HCT116 (cell line): ENCODE results near the gene EFS. TPM values are rescaled to one million over a fixed set of nuclear protein-coding genes. Genes with fewer than 3 reads are reported as not detected.

Experiments
- ATAC-seq: fragments of 200-7000 bp; cut with Tn5 transposase; 2 replicates; pipeline ENCODE4 v1.9.1; 2020; ENCODE audit warnings: mild to moderate bottlenecking, moderate library complexity
- BruUV-seq: library from RNA; stranded (reverse); fragments of 400-500 nt; replicated peaks from 2 replicates; lab custom pipeline; 2021; lab: Mats Ljungman, UMichigan
- CTCF ChIA-PET: fragments of 300-600 bp; sonication (Branson Sonifier 250); formaldehyde crosslinking; loops from one replicate; lab custom pipeline; 2021; ENCODE audit warnings: antibody characterized with exemption; lab: Charles Lee
- POLR2A ChIA-PET: fragments of 300-600, 350-600 bp; sonication (Branson Sonifier 250); formaldehyde crosslinking; loops from one replicate; lab custom pipeline; 2021; ENCODE audit warnings: antibody characterized with exemption; lab: Charles Lee
- RAD21 ChIA-PET, 2 experiments: fragments of 300-600 bp; sonication (Branson Sonifier 250); formaldehyde crosslinking; loops; one replicate each; lab custom pipeline; 2023; ENCODE audit warnings: low total read pairs in 2 of 2; ENCODE audit not compliant: uncharacterized antibody in 2 of 2, unreplicated experiment in 2 of 2, low non-redundant PET in 1 of 2; lab: Charles Lee
- DNase-seq: peaks from one replicate; pipeline ENCODE4 v3.0.0-alpha.2; 2010; ENCODE audit warnings: low read depth, low spot score
- H2AFZ ChIP-seq: fragments of 200-600 bp; shearing (Covaris generic), sonication (generic); 2 replicates; pipeline ENCODE4 v1.6.1; 2017; ENCODE audit warnings: low read depth, mixed run types, mixed read lengths, antibody characterized with exemption, low read length; ENCODE audit not compliant: poor library complexity, severe bottlenecking
- H3K27ac ChIP-seq: 2 replicates; pipeline ENCODE4 v1.5.1; 2012; ENCODE audit warnings: low read depth, low read length
- H3K27me3 ChIP-seq: fragments of 200-600 bp; sonication (generic); 2 replicates; pipeline ENCODE4 v1.6.1; 2016; ENCODE audit warnings: mixed run types, low read length, mixed read lengths; ENCODE audit not compliant: insufficient read depth
- H3K36me3 ChIP-seq, 2 experiments: fragments of 200-500 bp in 1 of 2; fragments of 200-600 bp in 1 of 2; sonication (Bioruptor generic) in 1 of 2; sonication (generic) in 1 of 2; 2 replicates each; pipeline versions ENCODE4 v1.5.1 to v1.6.1; 2014 to 2016; ENCODE audit warnings: low read length in 2 of 2, inconsistent platforms in 1 of 2, mixed read lengths in 1 of 2, mixed run types in 1 of 2; ENCODE audit not compliant: insufficient read depth in 2 of 2, control insufficient read depth in 1 of 2
- H3K4me1 ChIP-seq, 2 experiments: fragments of 200-600 bp in 1 of 2; sonication (generic) in 1 of 2; 2 replicates each; pipeline versions ENCODE4 v1.5.1 to v1.6.1; 2012 to 2017; ENCODE audit warnings: low read length in 2 of 2, inconsistent platforms in 1 of 2, mild to moderate bottlenecking in 1 of 2, mixed read lengths in 1 of 2, mixed run types in 1 of 2, moderate library complexity in 1 of 2; ENCODE audit not compliant: insufficient read depth in 2 of 2, control insufficient read depth in 1 of 2
- H3K4me2 ChIP-seq: fragments of 200-600 bp; sonication (generic); 2 replicates; pipeline ENCODE4 v1.6.1; 2017; ENCODE audit warnings: mixed run types, low read length, mixed read lengths
- H3K4me3 ChIP-seq, 2 experiments: fragments of 200-600 bp in 1 of 2; sonication (generic) in 1 of 2; replicated peaks in 1 of 2; 2 replicates each; pipeline ENCODE4 v1.5.1; 2011 to 2016; ENCODE audit warnings: low read length in 2 of 2, control low read depth in 1 of 2, low read depth in 1 of 2, mild to moderate bottlenecking in 1 of 2, mixed read lengths in 1 of 2, mixed run types in 1 of 2
- H3K79me2 ChIP-seq: fragments of 200-600 bp; sonication (generic); 2 replicates; pipeline ENCODE4 v1.6.1; 2017; ENCODE audit warnings: mild to moderate bottlenecking, mixed run types, low read length, moderate library complexity, mixed read lengths; ENCODE audit not compliant: insufficient read depth
- H3K9ac ChIP-seq: fragments of 200-600 bp; sonication (generic); 2 replicates; pipeline ENCODE4 v1.6.1; 2016; ENCODE audit warnings: low read length, mixed read lengths
- H3K9me2 ChIP-seq: fragments of 200-600 bp; sonication (generic), shearing (Covaris generic); 2 replicates; pipeline ENCODE4 v1.6.1; 2017; ENCODE audit warnings: mixed run types, mild to moderate bottlenecking, moderate library complexity; ENCODE audit not compliant: insufficient read depth
- H3K9me3 ChIP-seq, 2 experiments: fragments of 200-500 bp in 1 of 2; fragments of 200-600 bp in 1 of 2; sonication (Bioruptor generic) in 1 of 2; sonication (generic) in 1 of 2; 2 replicates each; pipeline ENCODE4 v1.6.1; 2014 to 2017; ENCODE audit warnings: low read length in 2 of 2, mixed read lengths in 2 of 2, inconsistent platforms in 1 of 2, low read depth in 1 of 2, mild to moderate bottlenecking in 1 of 2, mixed run types in 1 of 2, moderate library complexity in 1 of 2; ENCODE audit not compliant: control insufficient read depth in 1 of 2, insufficient read depth in 1 of 2
- H4K20me1 ChIP-seq: fragments of 200-600 bp; sonication (generic), shearing (Covaris generic); 2 replicates; pipeline ENCODE4 v1.6.1; 2017; ENCODE audit warnings: mixed run types, mild to moderate bottlenecking, moderate library complexity; ENCODE audit not compliant: insufficient read depth
- CBX3 ChIP-seq: IDR thresholded peaks from 2 replicates; pipeline ENCODE4 v1.6.1; 2012; ENCODE audit warnings: low read depth
- CEBPB ChIP-seq: IDR thresholded peaks from 2 replicates; pipeline ENCODE4 v1.6.1; 2012; ENCODE audit warnings: low read depth
- EGR1 ChIP-seq: IDR thresholded peaks from 2 replicates; pipeline ENCODE4 v1.6.1; 2012; ENCODE audit warnings: low read depth
- ELF1 ChIP-seq: IDR thresholded peaks from 2 replicates; pipeline ENCODE4 v1.6.1; 2012; ENCODE audit warnings: low read depth, borderline replicate concordance
- EZH2 ChIP-seq: fragments of 200-600 bp; sonication (generic); IDR thresholded peaks from 2 replicates; pipeline ENCODE4 v1.6.1; 2017; ENCODE audit warnings: antibody characterized with exemption, mixed run types
- EZH2phosphoT487 ChIP-seq: fragments of 200-600 bp; IDR thresholded peaks from 2 replicates; pipeline ENCODE4 v1.6.1; 2018; ENCODE audit warnings: antibody characterized with exemption, borderline replicate concordance
- FOSL1 ChIP-seq: IDR thresholded peaks from 2 replicates; pipeline ENCODE4 v1.6.1; 2012; ENCODE audit warnings: low read depth
- JUND ChIP-seq: IDR thresholded peaks from 2 replicates; pipeline ENCODE4 v1.6.1; 2012
- POLR2A ChIP-seq: IDR thresholded peaks from 2 replicates; pipeline ENCODE4 v1.7.0; 2011; ENCODE audit warnings: borderline replicate concordance; ENCODE audit not compliant: insufficient read depth, insufficient read length; ENCODE audit errors: extremely low read depth
- RAD21 ChIP-seq: IDR thresholded peaks from 2 replicates; pipeline ENCODE4 v1.6.1; 2012; ENCODE audit warnings: low read depth, mild to moderate bottlenecking
- SRF ChIP-seq: IDR thresholded peaks from 2 replicates; pipeline ENCODE4 v1.6.1; 2012; ENCODE audit warnings: low read depth
- TCF7L2 ChIP-seq: IDR thresholded peaks from 2 replicates; pipeline ENCODE4 v1.7.0; 2011; ENCODE audit warnings: borderline replicate concordance, inconsistent platforms; ENCODE audit not compliant: insufficient read depth, insufficient read length; ENCODE audit errors: extremely low read depth
- YY1 ChIP-seq: IDR thresholded peaks from 2 replicates; pipeline ENCODE4 v1.6.1; 2011; ENCODE audit warnings: low read length, low read depth, moderate library complexity, mild to moderate bottlenecking; ENCODE audit not compliant: insufficient replicate concordance; ENCODE audit errors: extremely low read depth
- ZFX ChIP-seq: fragments of 450-650 bp; IDR thresholded peaks from 2 replicates; pipeline ENCODE4 v1.6.1; 2017
- ZNF274 ChIP-seq: fragments of 200-500 bp; sonication (Bioruptor generic); IDR thresholded peaks from 2 replicates; pipeline ENCODE4 v1.6.1; 2014; ENCODE audit warnings: mild to moderate bottlenecking, low read depth, low read length, inconsistent platforms
- intact Hi-C: fragments of 100-400 bp; cut with micrococcal nuclease; formaldehyde crosslinking; loops from 2 replicates; pipeline ENCODE4 v1.10.0; 2022
- total RNA-seq: library from RNA; stranded (reverse); gene quantifications from one replicate; pipeline ENCODE4 v1.2.1, GENCODE V29; 2021; ENCODE audit not compliant: unreplicated experiment
- TF ChIP-seq, protein P1 (sequence below): IDR thresholded peaks from 2 replicates; pipeline ENCODE4 v1.6.1; 2011; ENCODE audit warnings: mild to moderate bottlenecking, low read length, moderate library complexity; ENCODE audit not compliant: insufficient replicate concordance; ENCODE audit errors: extremely low read depth
- TF ChIP-seq, protein P2 (sequence below), 3 experiments: fragments of 200-600 bp in 1 of 3; sonication (generic) in 1 of 3; IDR thresholded peaks in 2 of 3; conservative IDR thresholded peaks in 1 of 3; 2 replicates each; pipeline ENCODE4 v1.5.1; 2012 to 2017; ENCODE audit warnings: low read depth in 2 of 3, low read length in 2 of 3, antibody characterized with exemption in 1 of 3, borderline replicate concordance in 1 of 3, control low read depth in 1 of 3, mild to moderate bottlenecking in 1 of 3, mixed read lengths in 1 of 3, mixed run types in 1 of 3, moderate library complexity in 1 of 3; ENCODE audit not compliant: insufficient read depth in 1 of 3
- TF ChIP-seq, protein P3 (sequence below): IDR thresholded peaks from 2 replicates; pipeline ENCODE4 v1.6.1; 2012
- TF ChIP-seq, protein P4 (sequence below): IDR thresholded peaks from 2 replicates; pipeline ENCODE4 v1.6.1; 2012; ENCODE audit warnings: low read depth

Gene EFS
- total RNA-seq, 1 experiment from 2014 or later: 0.10 TPM

DNA sequence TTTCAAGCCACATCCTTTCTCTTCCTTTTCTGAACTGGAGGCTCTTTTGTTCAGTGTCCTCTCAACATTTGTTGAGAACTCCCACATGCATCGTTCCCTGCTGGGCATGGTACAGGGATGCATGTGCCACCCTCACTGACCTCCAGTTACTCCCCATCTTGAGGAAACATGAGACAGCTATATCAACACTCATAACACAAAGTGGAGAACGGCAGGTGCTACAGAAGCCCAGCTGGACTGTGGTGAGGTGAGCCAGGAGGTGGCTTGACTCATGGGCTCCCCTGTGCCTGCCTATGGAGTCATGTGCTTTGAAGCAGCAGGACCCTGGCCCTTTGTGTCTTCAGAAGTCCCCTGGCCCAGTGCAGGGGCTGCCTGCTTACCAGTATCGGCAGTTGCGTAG is 33.4 kb upstream of the EFS start:
- no peaks in the 10 kb centered on the region for H3K9me3 ChIP-seq
- ChIA-PET POLR2A (no interaction called here), CTCF (no interaction called here)
- no peak overlapping the region for H3K27ac ChIP-seq
- H3K4me2 ChIP-seq: no peak overlapping the region
- ATAC-seq: no peak
- H4K20me1 ChIP-seq: no peaks in the 10 kb centered on the region
- H2AFZ ChIP-seq: no peak overlapping the region
- no peaks in the 10 kb centered on the region for H3K4me1 ChIP-seq
- H3K9me2 ChIP-seq: no peaks in the 10 kb centered on the region
- TF ChIP-seq ELF1 (no peak), ZNF274 (no peak), EZH2phosphoT487 (no peak), POLR2A (no peak), ZFX (no peak), EZH2 (no peak), CEBPB (no peak), EGR1 (no peak), FOSL1 (no peak), RAD21 (no peak), CBX3 (no peak), TCF7L2 (no peak), SRF (no peak), YY1 (no peak), JUND (no peak)
- TF ChIP-seq, protein P1, sequence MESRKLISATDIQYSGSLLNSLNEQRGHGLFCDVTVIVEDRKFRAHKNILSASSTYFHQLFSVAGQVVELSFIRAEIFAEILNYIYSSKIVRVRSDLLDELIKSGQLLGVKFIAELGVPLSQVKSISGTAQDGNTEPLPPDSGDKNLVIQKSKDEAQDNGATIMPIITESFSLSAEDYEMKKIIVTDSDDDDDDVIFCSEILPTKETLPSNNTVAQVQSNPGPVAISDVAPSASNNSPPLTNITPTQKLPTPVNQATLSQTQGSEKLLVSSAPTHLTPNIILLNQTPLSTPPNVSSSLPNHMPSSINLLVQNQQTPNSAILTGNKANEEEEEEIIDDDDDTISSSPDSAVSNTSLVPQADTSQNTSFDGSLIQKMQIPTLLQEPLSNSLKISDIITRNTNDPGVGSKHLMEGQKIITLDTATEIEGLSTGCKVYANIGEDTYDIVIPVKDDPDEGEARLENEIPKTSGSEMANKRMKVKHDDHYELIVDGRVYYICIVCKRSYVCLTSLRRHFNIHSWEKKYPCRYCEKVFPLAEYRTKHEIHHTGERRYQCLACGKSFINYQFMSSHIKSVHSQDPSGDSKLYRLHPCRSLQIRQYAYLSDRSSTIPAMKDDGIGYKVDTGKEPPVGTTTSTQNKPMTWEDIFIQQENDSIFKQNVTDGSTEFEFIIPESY: no peak
- TF ChIP-seq, protein P2, sequence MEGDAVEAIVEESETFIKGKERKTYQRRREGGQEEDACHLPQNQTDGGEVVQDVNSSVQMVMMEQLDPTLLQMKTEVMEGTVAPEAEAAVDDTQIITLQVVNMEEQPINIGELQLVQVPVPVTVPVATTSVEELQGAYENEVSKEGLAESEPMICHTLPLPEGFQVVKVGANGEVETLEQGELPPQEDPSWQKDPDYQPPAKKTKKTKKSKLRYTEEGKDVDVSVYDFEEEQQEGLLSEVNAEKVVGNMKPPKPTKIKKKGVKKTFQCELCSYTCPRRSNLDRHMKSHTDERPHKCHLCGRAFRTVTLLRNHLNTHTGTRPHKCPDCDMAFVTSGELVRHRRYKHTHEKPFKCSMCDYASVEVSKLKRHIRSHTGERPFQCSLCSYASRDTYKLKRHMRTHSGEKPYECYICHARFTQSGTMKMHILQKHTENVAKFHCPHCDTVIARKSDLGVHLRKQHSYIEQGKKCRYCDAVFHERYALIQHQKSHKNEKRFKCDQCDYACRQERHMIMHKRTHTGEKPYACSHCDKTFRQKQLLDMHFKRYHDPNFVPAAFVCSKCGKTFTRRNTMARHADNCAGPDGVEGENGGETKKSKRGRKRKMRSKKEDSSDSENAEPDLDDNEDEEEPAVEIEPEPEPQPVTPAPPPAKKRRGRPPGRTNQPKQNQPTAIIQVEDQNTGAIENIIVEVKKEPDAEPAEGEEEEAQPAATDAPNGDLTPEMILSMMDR (IDR thresholded peaks at IDR 0.05 in 2 of 3, conservative IDR thresholded peaks at IDR 0.05 in 1 of 3; ENCODE audit: borderline replicate concordance in 1 of 3, insufficient read depth in 1 of 3, low read depth in 2 of 3, low read length in 2 of 3): no peak
- TF ChIP-seq, protein P3, sequence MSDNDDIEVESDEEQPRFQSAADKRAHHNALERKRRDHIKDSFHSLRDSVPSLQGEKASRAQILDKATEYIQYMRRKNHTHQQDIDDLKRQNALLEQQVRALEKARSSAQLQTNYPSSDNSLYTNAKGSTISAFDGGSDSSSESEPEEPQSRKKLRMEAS: no peak
- TF ChIP-seq, protein P4, sequence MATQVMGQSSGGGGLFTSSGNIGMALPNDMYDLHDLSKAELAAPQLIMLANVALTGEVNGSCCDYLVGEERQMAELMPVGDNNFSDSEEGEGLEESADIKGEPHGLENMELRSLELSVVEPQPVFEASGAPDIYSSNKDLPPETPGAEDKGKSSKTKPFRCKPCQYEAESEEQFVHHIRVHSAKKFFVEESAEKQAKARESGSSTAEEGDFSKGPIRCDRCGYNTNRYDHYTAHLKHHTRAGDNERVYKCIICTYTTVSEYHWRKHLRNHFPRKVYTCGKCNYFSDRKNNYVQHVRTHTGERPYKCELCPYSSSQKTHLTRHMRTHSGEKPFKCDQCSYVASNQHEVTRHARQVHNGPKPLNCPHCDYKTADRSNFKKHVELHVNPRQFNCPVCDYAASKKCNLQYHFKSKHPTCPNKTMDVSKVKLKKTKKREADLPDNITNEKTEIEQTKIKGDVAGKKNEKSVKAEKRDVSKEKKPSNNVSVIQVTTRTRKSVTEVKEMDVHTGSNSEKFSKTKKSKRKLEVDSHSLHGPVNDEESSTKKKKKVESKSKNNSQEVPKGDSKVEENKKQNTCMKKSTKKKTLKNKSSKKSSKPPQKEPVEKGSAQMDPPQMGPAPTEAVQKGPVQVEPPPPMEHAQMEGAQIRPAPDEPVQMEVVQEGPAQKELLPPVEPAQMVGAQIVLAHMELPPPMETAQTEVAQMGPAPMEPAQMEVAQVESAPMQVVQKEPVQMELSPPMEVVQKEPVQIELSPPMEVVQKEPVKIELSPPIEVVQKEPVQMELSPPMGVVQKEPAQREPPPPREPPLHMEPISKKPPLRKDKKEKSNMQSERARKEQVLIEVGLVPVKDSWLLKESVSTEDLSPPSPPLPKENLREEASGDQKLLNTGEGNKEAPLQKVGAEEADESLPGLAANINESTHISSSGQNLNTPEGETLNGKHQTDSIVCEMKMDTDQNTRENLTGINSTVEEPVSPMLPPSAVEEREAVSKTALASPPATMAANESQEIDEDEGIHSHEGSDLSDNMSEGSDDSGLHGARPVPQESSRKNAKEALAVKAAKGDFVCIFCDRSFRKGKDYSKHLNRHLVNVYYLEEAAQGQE: no peak
- TF ChIP-seq, all 23 proteins: peak for 0
- Histone ChIP-seq H3K4me3 (no peak overlapping the region), H3K27me3 (no peaks in the 10 kb centered on the region), H3K9ac (no peak overlapping the region), H3K79me2 (no peaks in the 10 kb centered on the region), H3K36me3 (no peaks in the 10 kb centered on the region)
- intact Hi-C loops: no loop called here
- no TSS peak for BruUV-seq
- RAD21 ChIA-PET: no interaction called here
- DNase-seq: no peak
